SKM-1 treated with dmso at 0.1 percent for 144 hours (cell line): ENCODE results near the gene ADARB1.
"Not testable (repeated sequence)": the region's sequence is repeated elsewhere in the genome, so short reads cannot be mapped to it uniquely, and the experiment has no call there.

Source experiments
- DNase-seq: peaks from one replicate; lab custom pipeline; 2025; ENCODE audit not compliant: unreplicated experiment; lab: John Stamatoyannopoulos, UW

ADARB1 gene

GRCh38 chr21:45132841-45133573 lies 58.6 kb downstream of the ADARB1 start:
- no peak for DNase-seq

GRCh38 chr21:45133574-45134278 lies 59.3 kb downstream of the ADARB1 start:
- not testable (repeated sequence) for DNase-seq

- DNase-seq, result no peak
Measured at GRCh38 chr21:45134279-45135076, 60.1 kb downstream of the ADARB1 start.

GRCh38 chr21:45135122-45135521 lies 60.7 kb downstream of the ADARB1 start:
- no peak for DNase-seq

GRCh38 chr21:45135868-45136267 lies 61.5 kb downstream of the ADARB1 start:
- no peak for DNase-seq

GRCh38 chr21:45136500-45136899 lies 62.1 kb downstream of the ADARB1 start:
- DNase-seq, result no peak

- peak; percentile 64 for DNase-seq
Measured at GRCh38 chr21:45136927-45137611, 62.7 kb downstream of the ADARB1 start.

- DNase-seq, result no peak
Measured at GRCh38 chr21:45137612-45137937, 63.2 kb downstream of the ADARB1 start.

GRCh38 chr21:45138199-45139002 lies 64.0 kb downstream of the ADARB1 start:
- DNase-seq, result peak; percentile 64

- DNase-seq, result not testable (repeated sequence)
Measured at GRCh38 chr21:45139003-45139360, 64.6 kb downstream of the ADARB1 start.

GRCh38 chr21:45139473-45139872 lies 65.1 kb downstream of the ADARB1 start:
- no peak for DNase-seq

GRCh38 chr21:45140346-45140940 lies 66.1 kb downstream of the ADARB1 start:
- peak; percentile 85 for DNase-seq

GRCh38 chr21:45140944-45141343 lies 66.6 kb downstream of the ADARB1 start:
- not testable (repeated sequence) for DNase-seq

- no peak for DNase-seq
Measured at GRCh38 chr21:45141507-45141906, 67.1 kb downstream of the ADARB1 start.

GRCh38 chr21:45142469-45143308 lies 68.3 kb downstream of the ADARB1 start:
- no peak for DNase-seq

GRCh38 chr21:45143855-45144254 lies 69.5 kb downstream of the ADARB1 start:
- DNase-seq, result no peak

GRCh38 chr21:45145146-45145545 lies 70.8 kb downstream of the ADARB1 start:
- no peak for DNase-seq

GRCh38 chr21:45145846-45146245 lies 71.5 kb downstream of the ADARB1 start:
- DNase-seq, result not testable (repeated sequence)

GRCh38 chr21:45146306-45146705 lies 71.9 kb downstream of the ADARB1 start:
- DNase-seq, result no peak
